ENCODE results near the gene HEBP1. TPM values are rescaled to one million over a fixed set of nuclear protein-coding genes. Genes with fewer than 3 reads are reported as not detected.

The HEBP1 gene
- total RNA-seq, 1 experiment from 2014 or later: 22.2 TPM

GRCh38 chr12:13039328-13039956, 39.4 kb upstream of the HEBP1 start:
- Histone ChIP-seq H3K56ac (ENCODE audit: insufficient read length, low read depth, low read length) (no peak overlapping the region), H2BK5ac (ENCODE audit: insufficient read length, low read length) (no peak overlapping the region), H4K20me1 (ENCODE audit: control insufficient read depth, insufficient read depth, insufficient read length) (no peaks in the 10 kb centered on the region), H3K79me2 (ENCODE audit: insufficient read depth, low read length) (no peaks in the 10 kb centered on the region), H4K5ac (ENCODE audit: insufficient read length, low read depth, low read length) (no peak overlapping the region), H2AFZ (ENCODE audit: low read length) (no peak overlapping the region), H2AK5ac (ENCODE audit: insufficient read length, low read length) (no peak overlapping the region), H3K23ac (ENCODE audit: insufficient read length, low read depth, low read length) (no peak overlapping the region), H3K4ac (ENCODE audit: low read depth, low read length) (no peak overlapping the region), H3T11ph (ENCODE audit: low read length) (no peak overlapping the region), H4K91ac (ENCODE audit: insufficient read length, low read depth, low read length) (no peak overlapping the region), H3K79me1 (ENCODE audit: insufficient read depth, low read depth, low read length, poor library complexity, severe bottlenecking) (no peaks in the 10 kb centered on the region), H2BK120ac (ENCODE audit: low read depth, low read length, poor library complexity, severe bottlenecking) (no peak overlapping the region), H3K18ac (ENCODE audit: insufficient read length, low read depth, low read length) (no peak overlapping the region), H3K27me3 (ENCODE audit: insufficient read depth, low read length) (no peaks in the 10 kb centered on the region), H2BK15ac (ENCODE audit: low read depth, low read length) (no peak overlapping the region), H3K27ac (ENCODE audit: insufficient read length, low read depth, low read length) (no peak overlapping the region), H3K14ac (ENCODE audit: insufficient read depth, low read length) (no peak overlapping the region), H3K9ac (ENCODE audit: extremely low read depth, insufficient read length, low read length) (no peak overlapping the region), H2BK12ac (ENCODE audit: insufficient read length, low read depth, low read length) (no peak overlapping the region), H2BK20ac (ENCODE audit: low read depth, low read length, poor library complexity, severe bottlenecking) (no peak overlapping the region), H3K9me3 (ENCODE audit: control insufficient read depth, low read depth, low read length) (no peaks in the 10 kb centered on the region), H3K4me1 (ENCODE audit: insufficient read depth, low read length) (no peaks in the 10 kb centered on the region; the same call in 1 of the 2 replicates), H4K8ac (replicated peaks; ENCODE audit: insufficient read length, low read depth, low read length) (no peak overlapping the region), H3K23me2 (ENCODE audit: insufficient read length, low read depth, low read length, poor library complexity, severe bottlenecking) (peaks cover 3% of the 10 kb centered on the region), H3K4me2 (ENCODE audit: insufficient read depth, insufficient read length, low read length) (no peak overlapping the region)
- Mint-ChIP-seq H3K27ac (no peak overlapping the region), H3K4me3 (no peak overlapping the region), H3K9me3 (no peaks in the 10 kb centered on the region), H3K36me3 (ENCODE audit: insufficient read depth in 1 of 3, low read depth in 3 of 3) (no peaks in the 10 kb centered on the region), H3K4me1 (peaks cover 14 to 26% of the 10 kb centered on the region in 2 experiments), H3K27me3 (ENCODE audit: low read depth) (peaks cover 15% of the 10 kb centered on the region)
- no CpG with 5 or more reads among the region's 5 CpGs for WGBS (ENCODE audit: extremely low coverage, insufficient read length, low lambda C conversion rate)
- no peak for TF ChIP-seq CTCF (conservative IDR thresholded peaks at IDR 0.05)
- DNase-seq: no peak

Data from H9 (cell line).